IMR-90 (cell line): ENCODE measurements around the gene MAP2.

Experiments used
- BHLHE40 ChIP-seq: fragments of 150-350 bp; IDR thresholded peaks from 2 replicates; pipeline ENCODE4 v1.6.1; 2016; ENCODE audit warnings: mild to moderate bottlenecking, low read depth, low read length
- CEBPB ChIP-seq: IDR thresholded peaks from 2 replicates; pipeline ENCODE4 v1.6.1; 2012; ENCODE audit warnings: low read depth, low read length, improper control_type of control experiment
- ELK1 ChIP-seq: fragments of 150-350 bp; IDR thresholded peaks from 2 replicates; pipeline ENCODE4 v1.6.1; 2016; ENCODE audit warnings: low read depth, mild to moderate bottlenecking, low read length, moderate library complexity, borderline replicate concordance
- FOS ChIP-seq: fragments of 150-350 bp; IDR thresholded peaks from 2 replicates; pipeline ENCODE4 v1.6.1; 2016; ENCODE audit warnings: low read depth, low read length
- MAFK ChIP-seq: IDR thresholded peaks from 2 replicates; pipeline ENCODE4 v1.6.1; 2012; ENCODE audit warnings: low read depth, low read length, improper control_type of control experiment
- MAZ ChIP-seq: IDR thresholded peaks from 2 replicates; pipeline ENCODE4 v1.6.1; 2012; ENCODE audit warnings: low read depth, mild to moderate bottlenecking, low read length, improper control_type of control experiment, moderate library complexity, borderline replicate concordance
- POLR2A ChIP-seq: IDR thresholded peaks from 2 replicates; pipeline ENCODE4 v1.6.1; 2012; ENCODE audit warnings: mild to moderate bottlenecking, low read depth, low read length
- RAD21 ChIP-seq: IDR thresholded peaks from 2 replicates; pipeline ENCODE4 v1.6.1; 2012; ENCODE audit warnings: low read length, improper control_type of control experiment
- RFX5 ChIP-seq: IDR thresholded peaks from 2 replicates; pipeline ENCODE4 v1.8.0; 2012; ENCODE audit warnings: low read depth, mild to moderate bottlenecking, low read length, moderate library complexity
- SMC3 ChIP-seq: fragments of 150-350 bp; IDR thresholded peaks from 2 replicates; pipeline ENCODE4 v1.6.1; 2016; ENCODE audit warnings: low read depth, mild to moderate bottlenecking, antibody characterized with exemption, low read length, moderate library complexity
- USF2 ChIP-seq: fragments of 150-350 bp; IDR thresholded peaks from 2 replicates; pipeline ENCODE4 v1.6.1; 2017; ENCODE audit warnings: mild to moderate bottlenecking, antibody characterized with exemption, low read length, low read depth
- TF ChIP-seq, protein P1 (sequence below): conservative IDR thresholded peaks from 2 replicates; pipeline ENCODE4 v1.5.1; 2012; ENCODE audit warnings: mild to moderate bottlenecking, low read depth, low read length, improper control_type of control experiment

GRCh38 chr2:209553913-209554312 is 130.1 kb downstream of the MAP2 start:
- TF ChIP-seq ELK1: no peak
- TF ChIP-seq, protein P1, sequence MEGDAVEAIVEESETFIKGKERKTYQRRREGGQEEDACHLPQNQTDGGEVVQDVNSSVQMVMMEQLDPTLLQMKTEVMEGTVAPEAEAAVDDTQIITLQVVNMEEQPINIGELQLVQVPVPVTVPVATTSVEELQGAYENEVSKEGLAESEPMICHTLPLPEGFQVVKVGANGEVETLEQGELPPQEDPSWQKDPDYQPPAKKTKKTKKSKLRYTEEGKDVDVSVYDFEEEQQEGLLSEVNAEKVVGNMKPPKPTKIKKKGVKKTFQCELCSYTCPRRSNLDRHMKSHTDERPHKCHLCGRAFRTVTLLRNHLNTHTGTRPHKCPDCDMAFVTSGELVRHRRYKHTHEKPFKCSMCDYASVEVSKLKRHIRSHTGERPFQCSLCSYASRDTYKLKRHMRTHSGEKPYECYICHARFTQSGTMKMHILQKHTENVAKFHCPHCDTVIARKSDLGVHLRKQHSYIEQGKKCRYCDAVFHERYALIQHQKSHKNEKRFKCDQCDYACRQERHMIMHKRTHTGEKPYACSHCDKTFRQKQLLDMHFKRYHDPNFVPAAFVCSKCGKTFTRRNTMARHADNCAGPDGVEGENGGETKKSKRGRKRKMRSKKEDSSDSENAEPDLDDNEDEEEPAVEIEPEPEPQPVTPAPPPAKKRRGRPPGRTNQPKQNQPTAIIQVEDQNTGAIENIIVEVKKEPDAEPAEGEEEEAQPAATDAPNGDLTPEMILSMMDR: no peak
- TF ChIP-seq FOS: no peak
- TF ChIP-seq RFX5: no peak
- TF ChIP-seq MAFK: no peak
- TF ChIP-seq SMC3: no peak
- no peak for TF ChIP-seq BHLHE40
- no peak for TF ChIP-seq POLR2A
- TF ChIP-seq USF2: no peak
- TF ChIP-seq RAD21: no peak
- no peak for TF ChIP-seq MAZ
- no peak for TF ChIP-seq CEBPB
